Measurements from ENCODE around the gene EPB41L2. TPM values are rescaled to one million over a fixed set of nuclear protein-coding genes. Genes with fewer than 3 reads are reported as not detected.
A peak's percentile ranks its signal among the peaks of the same experiment; 100 is the strongest.

The EPB41L2 gene
- total RNA-seq, 4 donors from 2014 or later, result 46.1 to 258 (median 88.3) TPM

DNA sequence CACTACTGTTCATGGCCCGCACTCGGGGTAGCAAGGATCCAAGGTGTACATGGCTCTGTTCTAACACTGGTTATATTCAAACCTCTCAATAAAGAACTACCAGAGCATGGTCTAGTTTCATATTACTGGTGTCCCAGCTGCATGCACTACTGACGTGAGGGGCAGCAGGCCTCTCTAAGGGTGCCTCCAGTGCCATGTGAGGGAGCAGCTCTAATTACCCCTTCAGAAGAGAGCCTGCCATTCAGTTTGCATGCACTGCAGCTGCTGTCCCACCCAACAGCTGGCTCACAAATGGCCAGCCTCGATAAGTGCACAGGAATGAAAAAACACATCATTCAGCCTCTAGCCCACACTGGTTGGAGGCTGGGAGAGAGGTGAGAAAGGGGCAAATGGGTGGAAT is 150.6 kb downstream of the EPB41L2 start:
- H3K4me3 ChIP-seq, result no peak overlapping the region
- no peak overlapping the region for H3K27ac ChIP-seq
- no peaks in the 10 kb centered on the region for H3K36me3 ChIP-seq
- no peaks in the 10 kb centered on the region for H3K27me3 ChIP-seq
- TF ChIP-seq POLR2A (IDR thresholded peaks at IDR 0.05), result no peak
- TF ChIP-seq, protein P1, sequence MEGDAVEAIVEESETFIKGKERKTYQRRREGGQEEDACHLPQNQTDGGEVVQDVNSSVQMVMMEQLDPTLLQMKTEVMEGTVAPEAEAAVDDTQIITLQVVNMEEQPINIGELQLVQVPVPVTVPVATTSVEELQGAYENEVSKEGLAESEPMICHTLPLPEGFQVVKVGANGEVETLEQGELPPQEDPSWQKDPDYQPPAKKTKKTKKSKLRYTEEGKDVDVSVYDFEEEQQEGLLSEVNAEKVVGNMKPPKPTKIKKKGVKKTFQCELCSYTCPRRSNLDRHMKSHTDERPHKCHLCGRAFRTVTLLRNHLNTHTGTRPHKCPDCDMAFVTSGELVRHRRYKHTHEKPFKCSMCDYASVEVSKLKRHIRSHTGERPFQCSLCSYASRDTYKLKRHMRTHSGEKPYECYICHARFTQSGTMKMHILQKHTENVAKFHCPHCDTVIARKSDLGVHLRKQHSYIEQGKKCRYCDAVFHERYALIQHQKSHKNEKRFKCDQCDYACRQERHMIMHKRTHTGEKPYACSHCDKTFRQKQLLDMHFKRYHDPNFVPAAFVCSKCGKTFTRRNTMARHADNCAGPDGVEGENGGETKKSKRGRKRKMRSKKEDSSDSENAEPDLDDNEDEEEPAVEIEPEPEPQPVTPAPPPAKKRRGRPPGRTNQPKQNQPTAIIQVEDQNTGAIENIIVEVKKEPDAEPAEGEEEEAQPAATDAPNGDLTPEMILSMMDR (IDR thresholded peaks at IDR 0.05), result no peak
- H3K4me1 ChIP-seq, result peaks cover 0 to under 1% (median 0%) of the 10 kb centered on the region in 4 donors
- no peak for DNase-seq
- H3K9me3 ChIP-seq, result no peaks in the 10 kb centered on the region

DNA sequence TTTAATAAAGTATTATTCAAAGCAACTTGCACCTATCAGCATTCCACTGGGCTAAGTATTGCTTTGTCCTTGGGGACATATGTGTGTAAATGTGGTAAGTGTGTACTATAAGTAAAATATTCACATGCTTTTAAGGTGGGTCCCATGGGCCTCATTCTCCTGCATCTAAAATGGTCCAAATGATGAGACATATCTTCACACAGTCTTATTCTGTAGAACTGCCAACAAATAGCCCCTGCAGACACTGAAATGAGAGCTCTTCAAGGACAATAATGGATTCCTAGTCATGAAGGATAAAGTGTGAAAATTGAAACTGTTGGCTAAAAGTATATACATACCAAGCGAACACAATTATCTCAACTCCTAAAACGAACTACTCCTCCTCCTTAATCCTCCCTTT is 154.1 kb downstream of the EPB41L2 start:
- TF ChIP-seq POLR2A (IDR thresholded peaks at IDR 0.05), result no peak
- TF ChIP-seq, protein P1 (IDR thresholded peaks at IDR 0.05), result no peak
- Histone ChIP-seq H3K27ac (no peak overlapping the region), H3K4me1 (peaks cover 0 to 5% (median 0%) of the 10 kb centered on the region in 4 donors), H3K27me3 (no peaks in the 10 kb centered on the region), H3K36me3 (no peaks in the 10 kb centered on the region), H3K4me3 (no peak overlapping the region), H3K9me3 (no peaks in the 10 kb centered on the region)
- DNase-seq, result no peak

DNA sequence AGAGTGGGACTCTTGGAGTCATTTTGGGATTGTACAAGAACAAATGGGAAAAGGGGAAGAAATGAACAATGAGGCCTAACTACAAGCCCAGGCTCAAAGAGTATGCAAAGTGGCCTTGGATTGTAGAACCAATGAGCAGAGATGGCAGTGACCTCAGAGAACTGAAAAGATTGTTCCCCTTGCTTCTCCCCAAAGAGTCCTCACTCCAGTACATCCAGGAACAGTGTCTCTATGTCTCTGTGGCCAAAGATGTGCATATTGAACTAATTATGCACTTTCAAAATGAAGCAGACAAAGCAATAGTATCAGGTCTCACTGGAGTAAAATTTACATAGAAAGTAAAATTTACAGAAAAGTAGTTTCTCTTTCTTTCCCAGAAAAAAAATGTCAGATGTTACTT is 154.9 kb downstream of the EPB41L2 start:
- H3K27ac ChIP-seq, result peak overlapping the region in 2 of 4 donors; percentile 45 to 53
- no peaks in the 10 kb centered on the region for H3K36me3 ChIP-seq
- TF ChIP-seq, protein P1 (IDR thresholded peaks at IDR 0.05), result no peak
- no peak for TF ChIP-seq POLR2A (IDR thresholded peaks at IDR 0.05)
- H3K4me3 ChIP-seq, result no peak overlapping the region
- H3K27me3 ChIP-seq, result no peaks in the 10 kb centered on the region
- no peaks in the 10 kb centered on the region for H3K9me3 ChIP-seq
- peaks cover 0 to 5% (median 0%) of the 10 kb centered on the region in 4 donors for H3K4me1 ChIP-seq
- DNase-seq, result no peak

DNA sequence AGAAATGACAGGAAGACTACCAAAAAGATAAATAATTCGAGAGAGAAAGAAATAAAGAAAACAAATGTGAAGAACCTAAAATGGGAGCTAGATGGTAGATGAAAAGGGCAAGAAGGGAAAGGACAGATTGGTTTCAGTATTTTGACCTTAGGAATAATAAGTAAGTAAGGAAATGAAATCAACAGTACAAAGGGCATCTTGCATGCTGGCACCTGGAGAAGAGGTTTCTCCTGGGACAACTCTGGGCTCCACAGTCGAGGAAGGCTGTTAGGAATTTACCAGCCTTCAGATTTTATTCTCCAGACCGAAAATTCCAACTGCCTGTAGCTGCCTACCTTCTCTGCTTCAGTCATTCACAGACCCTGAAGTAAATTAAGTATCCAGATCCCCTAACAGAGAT is 155.4 kb downstream of the EPB41L2 start:
- TF ChIP-seq POLR2A (IDR thresholded peaks at IDR 0.05), result no peak
- Histone ChIP-seq H3K36me3 (no peaks in the 10 kb centered on the region), H3K27ac (peak overlapping the region in 2 of 4 donors; percentile 45 to 53), H3K27me3 (no peaks in the 10 kb centered on the region), H3K9me3 (no peaks in the 10 kb centered on the region), H3K4me1 (peaks cover 0 to 5% (median 0%) of the 10 kb centered on the region in 4 donors), H3K4me3 (no peak overlapping the region)
- no peak for DNase-seq

DNA sequence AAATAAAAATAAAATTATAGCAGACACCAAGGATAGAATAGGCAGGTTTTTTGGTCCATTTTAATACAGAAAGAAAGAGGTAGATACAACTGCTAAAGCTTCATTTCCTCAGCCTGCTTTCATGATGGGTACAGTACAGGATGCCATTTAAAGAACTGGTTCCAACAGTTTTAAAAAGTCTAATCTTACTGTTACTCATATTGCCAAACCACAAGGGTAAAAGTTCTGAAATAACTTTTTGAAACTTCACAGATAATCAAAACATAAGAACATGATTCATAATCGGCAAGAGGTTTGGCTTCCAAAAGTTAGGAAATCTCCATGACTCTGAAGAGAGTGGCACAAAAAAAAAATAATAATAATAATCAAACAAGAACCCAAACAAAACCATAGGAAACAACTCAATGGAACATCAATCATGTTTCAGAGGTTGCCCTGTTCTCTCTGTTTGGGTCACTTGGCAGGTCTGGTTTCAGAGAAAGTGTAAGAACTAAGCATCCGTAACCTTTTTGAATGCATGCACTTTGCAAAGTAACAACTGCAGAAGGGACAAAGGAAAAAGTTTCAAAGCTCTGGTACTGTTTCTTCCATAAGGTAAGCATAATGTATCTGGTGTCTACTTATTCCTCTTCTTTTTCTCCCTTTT is 156.2 kb downstream of the EPB41L2 start:
- Histone ChIP-seq H3K27me3 (no peaks in the 10 kb centered on the region), H3K4me3 (no peak overlapping the region), H3K9me3 (no peaks in the 10 kb centered on the region), H3K36me3 (no peaks in the 10 kb centered on the region), H3K4me1 (peaks cover 0 to 5% (median 0%) of the 10 kb centered on the region in 4 donors), H3K27ac (peak overlapping the region in 1 of 4 donors; percentile 53)
- DNase-seq, result no peak
- TF ChIP-seq, protein P1 (IDR thresholded peaks at IDR 0.05), result no peak
- no peak for TF ChIP-seq POLR2A (IDR thresholded peaks at IDR 0.05)

DNA sequence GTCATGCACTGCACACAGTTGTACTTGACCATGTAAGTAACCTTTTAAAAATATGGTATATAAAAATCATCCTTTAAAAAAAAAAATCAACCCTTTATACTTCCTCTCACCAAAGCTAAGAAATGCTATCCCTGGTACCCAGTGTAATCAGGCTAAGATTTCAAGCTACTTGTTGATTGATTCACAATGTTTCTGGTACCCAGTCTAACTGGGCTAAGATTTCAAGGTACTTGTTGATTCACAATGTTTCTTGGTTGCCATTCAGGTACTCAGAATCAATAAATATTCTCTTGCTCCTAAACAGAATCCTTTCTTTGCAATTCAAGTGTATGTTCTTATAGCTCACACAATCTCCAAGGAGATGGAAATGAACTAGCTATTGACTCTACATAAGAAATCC is 159.4 kb downstream of the EPB41L2 start:
- Histone ChIP-seq H3K27ac (no peak overlapping the region), H3K36me3 (no peaks in the 10 kb centered on the region), H3K9me3 (no peaks in the 10 kb centered on the region), H3K4me3 (no peak overlapping the region), H3K4me1 (peaks cover 0 to 5% (median 0%) of the 10 kb centered on the region in 4 donors), H3K27me3 (no peaks in the 10 kb centered on the region)
- TF ChIP-seq, protein P1 (IDR thresholded peaks at IDR 0.05), result no peak
- no peak for TF ChIP-seq POLR2A (IDR thresholded peaks at IDR 0.05)
- DNase-seq, result no peak

All from Peyer's patch (tissue), 4 donors.